ENCODE measurements around the gene CUL4A.

CUL4A gene

DNA sequence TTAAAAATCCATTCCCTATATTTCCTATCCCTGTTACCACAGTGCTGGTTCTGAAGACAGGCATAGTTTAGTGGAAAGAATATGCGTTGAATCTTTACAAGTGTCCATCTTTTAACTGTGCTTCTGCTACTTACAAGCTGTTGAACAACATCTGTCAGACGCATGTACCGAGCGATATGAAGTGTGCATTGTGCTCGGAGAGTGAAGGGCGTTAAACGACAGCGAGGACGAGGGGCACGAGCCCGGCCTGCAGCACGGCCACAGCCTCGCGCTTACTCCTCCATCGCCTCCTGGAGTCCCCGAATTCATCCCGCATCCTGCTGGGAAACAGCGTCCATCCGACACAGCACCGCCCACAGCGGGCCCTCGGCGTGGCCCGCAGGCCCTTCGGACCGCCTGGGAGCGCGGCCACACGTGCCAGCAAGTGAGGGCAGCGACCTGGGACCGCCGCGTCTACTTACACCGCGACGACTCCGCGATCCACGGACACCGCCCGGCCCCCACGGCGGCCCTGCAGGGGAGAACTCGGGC is 1.5 kb upstream of the CUL4A start:
- DNase-seq (ENCODE audit: low read depth in 2 of 2), result no peak

DNA sequence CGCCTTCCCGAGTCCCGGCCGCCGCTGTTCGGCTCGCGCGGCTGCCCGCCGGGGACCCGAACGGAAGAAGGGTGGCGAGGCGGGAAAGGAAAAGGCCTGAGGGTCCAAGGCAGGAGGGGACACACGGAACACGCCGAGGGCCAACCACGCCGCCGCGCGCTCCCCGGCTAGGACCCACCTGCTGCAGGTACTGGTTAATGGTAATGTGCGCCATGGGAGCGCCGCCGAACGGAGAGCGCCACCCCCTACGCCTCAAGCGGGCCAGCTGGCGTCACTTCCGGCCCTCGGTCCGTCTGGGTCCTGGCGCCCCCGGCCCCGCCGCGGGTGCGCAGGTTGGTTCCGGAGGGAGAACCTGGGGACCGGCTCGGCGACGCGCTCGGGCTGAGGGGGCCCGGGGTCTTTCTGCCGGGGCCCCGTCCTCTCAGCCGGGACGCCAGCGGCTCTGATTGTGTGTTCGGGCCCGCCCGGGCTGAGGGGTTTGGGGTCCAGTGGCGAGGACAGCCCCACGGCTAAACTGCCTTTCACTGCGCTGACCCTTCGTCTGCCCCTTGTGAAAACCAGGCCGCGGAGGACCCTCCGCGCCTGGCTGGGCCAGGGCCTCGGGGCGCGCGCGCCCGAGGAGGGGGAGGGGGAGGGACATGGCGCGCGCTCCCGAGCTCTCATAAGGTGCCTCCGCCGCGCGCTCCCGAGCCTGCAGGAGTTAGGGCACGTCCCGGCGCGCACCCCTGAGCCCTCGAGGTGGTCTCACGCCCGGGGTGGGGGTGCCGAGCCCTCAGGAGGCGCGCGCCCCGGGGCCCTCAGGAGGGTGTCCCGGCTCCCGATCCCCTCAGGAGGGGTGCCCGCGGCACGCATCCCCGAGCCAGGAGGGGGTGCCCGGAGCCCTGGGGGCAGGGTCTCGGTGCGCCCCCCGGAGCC is 735 bp upstream of the CUL4A start, which contains the start of gene PCID2:
PCID2 (minus strand) TSS at position 249 of the 915 bp plus-strand sequence; CDS start at position 214, 35 bp downstream.
- peak; percentile 74 to 85 for DNase-seq (ENCODE audit: low read depth in 2 of 2)

DNA sequence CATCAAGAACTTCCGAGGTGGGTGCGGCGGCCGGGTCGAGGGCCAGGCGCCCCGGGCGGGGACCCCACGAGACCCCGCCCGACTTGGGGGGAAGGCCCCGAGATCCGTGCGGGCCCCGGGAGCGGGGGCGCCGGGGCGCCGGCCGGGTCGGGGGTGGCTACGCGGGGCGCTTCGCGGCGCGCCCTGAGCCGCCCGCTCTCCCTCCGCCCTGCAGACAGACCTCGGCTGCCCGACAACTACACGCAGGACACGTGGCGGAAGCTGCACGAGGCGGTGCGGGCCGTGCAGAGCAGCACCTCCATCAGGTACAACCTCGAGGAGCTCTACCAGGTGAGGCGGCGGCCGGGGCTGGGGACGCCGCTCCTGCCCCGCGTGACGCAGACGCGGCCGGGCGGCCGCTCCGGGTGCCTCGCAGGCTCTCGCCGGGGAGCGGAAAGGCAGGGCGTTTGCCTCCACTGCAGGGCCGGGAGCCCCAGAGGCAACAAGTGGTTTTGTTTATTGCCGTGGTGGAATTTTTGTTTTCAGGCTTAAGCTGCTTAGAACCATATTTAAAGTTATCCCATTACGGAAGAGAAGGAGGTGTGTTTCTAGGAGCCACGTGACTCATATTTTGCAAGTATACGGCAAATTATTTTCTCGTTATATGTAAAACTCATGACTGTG is 477 bp downstream of the CUL4A start:
- peak; percentile 58 to 64 for DNase-seq (ENCODE audit: low read depth in 2 of 2)

DNA sequence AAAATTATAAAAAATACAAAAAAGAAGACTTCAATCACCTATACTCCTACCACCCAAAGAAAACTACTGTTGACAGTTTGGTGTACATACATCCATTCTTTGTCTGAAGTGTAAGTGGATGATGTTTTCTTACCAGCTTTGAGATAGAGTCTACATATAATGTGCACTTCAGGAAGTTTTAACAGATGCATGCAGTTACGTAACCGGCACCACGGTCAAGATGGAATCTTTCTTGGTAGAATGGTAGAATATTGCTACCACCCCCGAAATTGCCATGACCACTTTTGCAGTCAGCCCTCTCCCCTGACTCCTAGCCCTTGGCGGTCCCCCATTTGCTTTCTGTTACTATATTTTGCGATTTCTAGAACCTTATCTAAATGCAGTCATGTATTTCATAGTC is 1.4 kb downstream of the CUL4A start:
- DNase-seq (ENCODE audit: low read depth in 2 of 2), result no peak

DNA sequence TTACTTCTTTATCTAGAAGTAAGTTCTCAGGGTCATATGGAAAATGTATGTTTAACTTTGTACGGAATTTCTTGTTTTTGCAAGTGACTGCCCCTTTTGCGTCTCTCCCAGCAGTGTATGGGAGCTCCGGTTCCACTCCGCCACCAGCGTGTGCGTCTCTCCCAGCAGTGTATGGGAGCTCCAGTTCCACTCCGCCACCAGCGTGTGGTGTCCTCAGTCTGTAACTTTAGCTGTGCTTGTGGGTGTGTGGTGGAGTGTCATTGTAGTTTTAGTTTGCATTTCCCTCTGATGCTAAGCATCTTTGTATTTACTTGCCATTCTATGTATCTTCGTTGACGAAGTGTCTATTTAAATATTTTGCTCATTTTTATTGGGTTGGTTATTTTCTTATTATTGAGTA is 2.4 kb downstream of the CUL4A start:
- no peak for DNase-seq (ENCODE audit: low read depth in 2 of 2)

DNA sequence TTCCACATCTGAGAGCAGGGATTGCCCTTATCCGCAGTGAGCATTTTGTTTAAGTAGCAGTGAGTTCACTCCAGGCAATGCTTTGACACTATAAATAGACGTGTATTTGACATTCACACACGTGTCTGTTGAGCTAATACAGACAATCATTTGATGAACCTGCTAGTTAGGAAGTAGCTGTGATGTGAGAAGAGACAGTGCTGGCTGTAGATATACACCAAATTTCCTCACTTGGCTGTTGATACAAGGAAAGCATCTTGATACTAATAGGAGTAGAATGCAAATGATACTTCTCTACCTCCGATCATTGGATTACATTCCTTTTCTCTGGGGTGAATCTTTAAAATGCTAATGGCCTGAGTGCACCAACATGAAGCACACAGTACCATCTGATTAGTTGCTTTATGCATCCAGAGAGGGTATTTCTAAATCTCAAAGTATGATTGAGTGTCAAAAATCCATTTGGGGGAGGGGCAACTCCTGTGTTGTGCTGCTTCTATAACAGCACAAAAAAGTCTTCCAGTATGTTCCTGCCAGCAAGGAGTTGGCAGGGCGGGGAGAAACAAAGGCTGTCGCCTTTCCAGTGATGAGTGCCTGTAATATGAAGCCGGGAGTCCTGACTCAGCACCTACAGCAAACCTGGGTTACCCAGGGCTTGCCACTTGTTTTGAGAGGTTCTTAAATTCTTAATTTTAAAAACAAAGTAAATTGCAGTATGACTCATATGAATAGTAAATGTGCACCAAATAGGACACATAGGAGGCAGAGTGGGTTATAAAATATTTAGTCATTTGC is 7.0 kb downstream of the CUL4A start:
- DNase-seq (ENCODE audit: low read depth in 2 of 2), result no peak

DNA sequence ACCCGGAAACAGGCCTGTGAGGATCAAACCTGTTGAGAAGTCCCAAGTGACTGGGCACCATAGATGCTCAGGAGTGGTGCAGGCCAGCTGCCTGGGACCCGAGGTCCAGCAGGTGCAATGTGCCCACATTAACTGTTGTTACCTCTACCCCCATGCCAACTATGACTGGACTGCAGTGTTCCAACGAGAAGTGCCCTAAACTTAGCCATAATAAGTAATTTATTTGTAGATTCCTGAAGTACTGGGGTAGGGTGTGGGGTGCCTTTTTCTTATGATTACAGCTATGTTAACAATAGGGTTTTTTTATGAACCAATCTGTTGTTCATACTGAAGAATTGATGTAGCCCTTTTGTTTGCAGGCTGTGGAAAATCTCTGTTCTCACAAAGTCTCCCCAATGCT is 9.2 kb downstream of the CUL4A start:
- no peak for DNase-seq (ENCODE audit: low read depth in 2 of 2)

DNA sequence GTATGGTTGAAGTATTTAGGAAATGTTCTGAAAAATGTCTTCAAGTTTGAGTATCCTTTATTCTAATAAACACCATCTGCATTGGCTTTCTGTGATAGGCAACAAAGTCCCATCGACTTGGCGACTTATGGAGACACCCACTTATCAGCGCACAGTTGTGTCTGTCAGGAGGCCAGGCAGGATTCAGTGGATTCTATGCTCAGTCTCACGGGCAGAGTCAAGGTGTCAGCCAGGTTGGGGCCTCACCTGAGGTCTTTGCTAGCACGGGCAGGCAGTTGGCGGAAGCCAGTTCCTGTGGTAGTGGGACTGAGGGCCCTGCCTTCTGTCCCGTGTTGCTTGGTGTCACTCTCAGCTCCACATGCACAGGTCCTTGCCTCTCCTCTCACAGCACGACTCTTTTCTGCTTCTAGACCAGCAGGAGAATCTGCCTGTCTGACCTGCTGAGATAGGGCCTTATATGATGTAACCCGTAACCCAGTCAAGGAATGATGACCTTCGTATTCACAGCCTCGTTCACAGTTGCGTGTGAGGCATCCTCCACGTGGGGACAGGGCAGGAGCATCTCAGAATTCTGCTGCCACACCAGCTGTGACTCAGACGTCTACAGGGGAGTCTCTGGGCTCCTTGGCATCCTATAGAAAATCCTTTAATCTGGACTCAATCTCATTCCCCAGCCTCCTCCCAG is 10.0 kb downstream of the CUL4A start:
- no peak for DNase-seq (ENCODE audit: low read depth in 2 of 2)

DNA sequence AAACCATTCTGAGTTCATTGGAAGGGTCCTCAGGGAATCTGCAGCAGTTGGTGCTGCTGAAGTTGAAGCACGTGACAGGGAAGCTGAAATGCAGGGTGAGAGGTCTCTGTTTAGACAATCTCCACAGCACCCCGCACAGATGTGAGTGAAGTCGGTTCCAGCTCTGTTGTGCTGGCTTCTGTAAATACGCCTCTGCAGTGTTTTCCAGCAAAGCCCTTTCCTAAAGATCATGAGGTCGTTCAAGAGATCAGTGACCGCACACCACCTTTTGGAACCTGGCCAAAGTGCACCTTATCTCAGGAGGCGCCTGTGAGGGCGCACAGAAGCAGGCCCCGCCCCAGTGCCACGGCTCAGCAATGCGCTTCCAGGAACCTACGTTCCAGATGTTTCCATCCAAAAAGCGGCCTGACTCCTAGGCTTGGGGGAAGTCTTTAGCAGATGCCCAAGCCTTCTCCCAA is 10.8 kb downstream of the CUL4A start:
- no peak for DNase-seq (ENCODE audit: low read depth in 2 of 2)

DNA sequence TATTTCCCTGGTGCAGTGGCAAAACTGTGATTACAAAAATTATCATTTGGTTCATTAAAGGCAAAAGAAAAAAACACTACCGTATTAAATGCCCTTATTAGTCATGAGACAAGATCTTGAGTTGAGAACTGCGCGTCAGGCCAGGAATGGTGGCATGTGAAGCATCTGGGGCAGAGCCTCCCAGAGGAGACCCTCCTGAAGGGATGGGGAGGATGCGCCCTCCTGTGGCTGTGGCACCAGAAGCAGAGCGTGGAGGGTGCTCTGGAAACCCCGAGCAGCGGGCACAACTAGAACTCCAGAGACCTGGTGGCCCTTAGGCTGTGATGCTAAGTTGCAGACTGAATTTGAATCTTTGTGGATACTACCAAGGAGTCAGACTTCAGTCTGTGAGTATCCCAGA is 11.5 kb downstream of the CUL4A start:
- no peak for DNase-seq (ENCODE audit: low read depth in 2 of 2)

DNA sequence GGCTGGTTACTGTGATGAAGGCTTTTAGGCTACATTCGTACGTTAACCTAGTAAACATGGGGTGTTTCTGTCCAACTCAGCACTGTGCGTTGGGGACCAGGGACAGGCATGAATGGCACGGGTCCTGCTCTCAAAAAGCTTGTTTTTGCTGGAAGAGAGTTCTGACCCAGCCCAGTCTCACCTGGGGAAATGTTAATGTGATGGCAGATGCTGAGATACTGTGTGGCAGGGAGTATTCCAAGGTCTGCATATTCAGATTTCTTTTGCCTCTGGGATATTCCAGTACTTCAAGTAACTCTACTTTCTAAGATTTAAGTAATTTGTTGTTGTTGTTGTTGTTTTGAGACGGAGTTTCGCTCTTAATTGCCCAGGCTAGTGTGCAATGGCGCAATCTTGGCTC is 13.7 kb downstream of the CUL4A start:
- no peak for DNase-seq (ENCODE audit: low read depth in 2 of 2)

DNA sequence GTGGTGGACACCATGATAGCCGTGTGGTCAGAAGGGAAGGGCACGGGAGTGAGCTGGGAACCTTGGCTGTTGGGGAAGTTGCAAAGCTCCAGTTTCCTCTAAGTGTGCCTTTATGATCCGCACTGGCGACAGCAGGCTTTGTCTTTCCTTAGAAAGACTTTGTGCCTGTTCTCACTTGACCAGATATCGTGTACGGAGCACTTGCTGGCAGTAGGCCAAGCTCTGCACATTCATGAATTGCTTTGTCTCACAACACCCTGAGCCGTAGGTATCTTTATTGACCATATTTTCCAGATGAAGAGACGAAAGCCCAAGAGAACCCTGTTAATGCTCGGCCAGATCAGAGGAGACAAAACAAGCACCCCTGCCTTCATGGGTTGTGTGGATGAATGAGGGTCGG is 15.1 kb downstream of the CUL4A start:
- DNase-seq (ENCODE audit: low read depth in 2 of 2), result no peak

DNA sequence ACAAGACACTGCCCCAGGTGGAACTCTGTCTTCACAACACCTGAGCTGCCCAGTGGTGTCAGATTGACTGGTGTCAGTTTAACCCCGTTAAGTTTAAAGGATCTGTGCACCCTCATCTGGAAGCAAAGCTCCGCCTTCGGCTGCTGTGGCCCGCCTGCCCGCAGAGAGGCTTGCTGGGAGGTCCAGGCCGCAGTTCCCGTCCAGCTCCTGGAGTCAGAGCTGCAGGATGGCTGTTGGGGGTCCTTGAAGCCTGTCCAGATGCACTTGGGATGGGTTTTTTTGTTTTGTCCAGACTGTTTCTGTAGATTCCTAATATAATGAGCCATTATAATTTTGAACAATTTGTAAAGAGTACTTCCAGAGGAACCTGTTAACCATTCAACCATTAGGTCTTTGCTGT is 16.1 kb downstream of the CUL4A start:
- DNase-seq (ENCODE audit: low read depth in 2 of 2), result no peak

DNA sequence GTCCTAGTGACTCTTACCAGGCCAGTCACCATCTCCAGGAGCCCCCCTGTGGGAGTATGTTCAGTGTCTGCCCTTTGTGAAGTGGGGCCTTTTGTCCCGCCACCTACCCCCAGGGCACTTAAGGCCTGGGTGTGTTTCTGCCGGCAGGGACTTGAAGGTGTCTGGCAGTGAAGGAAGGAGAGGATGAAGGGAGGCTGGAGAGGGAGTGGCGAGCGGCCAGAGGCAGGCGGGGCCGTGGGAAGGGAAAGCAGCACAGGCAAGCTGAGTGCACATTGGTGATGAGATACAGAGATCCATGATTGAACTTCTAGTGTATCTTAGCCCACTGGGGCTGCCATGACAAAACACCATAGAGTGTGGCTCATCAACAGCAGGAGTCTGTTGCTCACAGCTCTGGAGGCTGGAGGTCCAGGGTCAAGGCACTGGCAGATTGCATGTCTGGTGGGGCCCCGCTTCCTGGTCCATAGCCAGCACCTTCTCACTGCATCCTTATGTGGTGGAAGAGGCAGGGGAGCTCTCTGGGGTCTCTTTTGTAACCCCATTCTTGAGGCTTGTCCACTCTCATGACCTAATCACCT is 17.5 kb downstream of the CUL4A start:
- no peak for DNase-seq (ENCODE audit: low read depth in 2 of 2)

DNA sequence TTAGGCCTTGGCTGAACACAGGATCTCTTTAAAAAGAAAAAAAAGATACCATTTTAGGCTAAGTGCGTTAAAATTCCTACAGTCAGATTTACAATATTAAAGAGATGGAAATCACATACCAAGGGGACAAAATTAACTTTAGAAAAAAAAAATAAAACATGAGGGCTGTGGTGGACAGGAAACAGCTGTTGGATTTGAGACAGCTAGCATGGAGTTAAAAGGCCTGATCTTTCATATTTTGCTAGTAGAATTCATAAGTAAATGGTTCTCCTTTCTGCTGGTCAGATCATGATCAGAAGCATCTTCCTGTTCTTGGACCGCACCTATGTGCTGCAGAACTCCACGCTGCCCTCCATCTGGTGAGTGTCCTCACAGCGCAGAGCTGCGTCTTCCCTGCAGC is 19.7 kb downstream of the CUL4A start:
- no peak for DNase-seq (ENCODE audit: low read depth in 2 of 2)

DNA sequence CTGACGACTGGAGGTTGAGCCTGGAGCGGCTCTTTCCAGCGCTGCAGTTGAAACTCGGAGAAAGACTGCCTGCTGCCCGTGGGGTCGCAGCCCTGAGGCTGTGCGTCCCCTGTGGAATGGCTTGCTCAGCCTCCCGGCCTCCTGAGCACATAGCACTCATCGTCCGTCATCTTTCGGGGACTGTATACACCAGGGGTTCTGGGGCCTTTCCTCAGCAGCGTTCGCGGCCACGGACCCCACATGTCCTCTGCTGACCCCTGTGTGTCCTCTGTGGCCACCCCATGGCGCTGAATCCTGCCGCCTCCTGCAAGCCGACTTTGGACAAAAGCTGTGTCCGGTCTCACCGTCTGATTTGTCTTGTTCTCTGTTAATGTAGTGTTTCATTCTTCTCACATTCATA is 20.4 kb downstream of the CUL4A start:
- no peak for DNase-seq (ENCODE audit: low read depth in 2 of 2)

DNA sequence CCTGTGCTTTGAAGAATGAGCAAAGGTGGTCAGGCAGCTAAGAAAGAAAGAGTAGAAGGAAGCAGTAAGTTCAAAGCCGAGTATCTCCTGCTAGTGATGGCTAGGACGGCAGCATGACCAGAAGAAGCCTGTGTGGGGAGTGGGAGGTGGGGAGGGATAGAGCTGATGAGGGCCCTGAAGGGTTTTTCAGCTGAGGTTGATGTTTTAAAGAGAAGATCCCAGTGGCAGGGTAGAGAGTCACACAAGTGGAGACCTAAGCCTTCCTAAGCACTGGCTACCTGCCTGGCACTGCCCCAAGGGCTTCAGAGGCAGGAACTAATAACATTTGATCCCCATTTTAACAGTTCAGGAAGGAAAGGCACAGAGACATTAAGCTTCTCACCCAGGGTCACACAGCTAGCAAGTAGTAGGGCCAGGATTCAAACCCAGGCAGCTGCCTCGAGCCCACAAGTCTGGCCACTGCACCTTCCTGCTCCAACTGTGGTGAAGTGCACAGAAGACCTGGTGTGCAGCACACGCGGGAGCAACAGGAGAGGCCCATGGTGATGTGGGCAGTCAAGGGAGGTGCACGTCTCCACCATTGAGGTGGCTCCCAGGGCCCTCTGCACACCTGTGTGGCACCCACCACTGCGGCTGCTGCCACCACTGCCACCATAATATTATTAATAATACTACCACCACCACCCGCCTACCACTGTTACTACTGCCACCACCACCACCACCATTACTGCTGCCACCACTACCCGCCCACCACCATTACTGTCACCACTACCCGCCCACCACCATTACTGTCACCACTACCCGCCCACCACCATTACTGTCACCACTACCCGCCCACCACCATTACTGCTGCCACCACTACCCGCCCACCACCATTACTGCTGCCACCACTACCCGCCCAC is 22.1 kb downstream of the CUL4A start:
- peak; percentile 15 to 54 for DNase-seq (ENCODE audit: low read depth in 2 of 2)

DNA sequence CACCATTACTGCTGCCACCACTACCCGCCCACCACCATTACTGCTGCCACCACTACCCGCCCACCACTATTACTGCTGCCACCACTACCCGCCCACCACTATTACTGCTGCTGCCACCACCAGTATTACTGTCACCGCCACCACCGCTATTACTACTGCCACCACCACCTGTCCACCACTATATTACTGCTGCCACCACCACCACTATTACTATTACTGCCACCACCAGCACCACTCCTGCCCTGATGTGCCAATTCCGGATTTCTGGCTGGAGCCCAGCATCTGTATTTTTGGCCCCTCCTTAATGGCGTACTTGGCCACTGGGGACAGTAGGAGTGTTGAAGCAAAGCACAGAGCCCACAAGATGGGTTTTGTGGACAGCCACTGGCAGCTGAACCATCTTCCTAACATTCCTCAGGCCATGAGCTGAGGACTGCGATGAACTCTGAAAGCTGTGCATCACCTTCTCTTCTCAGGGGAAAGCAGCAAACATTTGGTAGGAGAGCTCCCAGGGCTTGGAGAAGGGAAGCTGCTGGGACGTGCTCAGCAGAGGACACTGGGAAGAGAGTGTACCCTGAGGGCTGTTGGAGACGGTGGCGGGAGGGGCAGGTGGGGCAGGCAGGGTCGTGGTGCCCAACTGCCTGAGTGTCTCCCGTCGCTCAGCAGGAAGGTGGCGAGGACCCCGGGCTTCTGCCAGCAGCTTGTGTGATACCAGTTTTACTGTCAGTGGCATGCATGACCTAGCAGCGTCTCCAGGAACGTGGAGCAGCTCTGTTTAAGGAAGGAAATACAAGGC is 23.0 kb downstream of the CUL4A start:
- no peak for DNase-seq (ENCODE audit: low read depth in 2 of 2)

DNA sequence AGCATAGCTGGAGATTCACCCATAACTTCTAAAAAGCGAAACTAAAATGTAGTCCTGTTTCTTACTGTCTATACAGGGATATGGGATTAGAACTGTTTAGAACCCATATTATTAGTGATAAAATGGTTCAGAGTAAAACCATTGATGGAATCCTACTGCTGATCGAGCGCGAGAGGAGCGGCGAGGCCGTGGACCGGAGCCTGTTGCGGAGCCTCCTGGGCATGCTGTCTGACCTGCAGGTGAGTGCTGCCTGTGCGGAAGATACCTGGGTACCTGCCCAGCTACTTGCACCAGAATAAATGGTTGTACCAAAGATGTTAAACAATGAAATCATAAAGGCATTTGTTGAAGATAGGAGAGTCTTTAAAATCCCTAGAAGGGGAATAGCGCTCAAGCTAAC is 23.7 kb downstream of the CUL4A start:
- DNase-seq (ENCODE audit: low read depth in 2 of 2), result no peak

Measured in stimulated activated CD8-positive, alpha-beta memory T cell treated with anti-CD3 and anti-CD28 coated beads, Interleukin-7, amount 100 ng/mL, for 4 hours (primary cell).